K562 (cell line): ENCODE data around the gene JPH3. TPM values are rescaled to one million over a fixed set of nuclear protein-coding genes. Genes with fewer than 3 reads are reported as not detected.

Experiments used
- ATAC-seq: fragments of 200-7000 bp; cut with Tn5 transposase; 3 replicates; pipeline ENCODE4 v1.9.1; 2020; ENCODE audit warnings: moderate library complexity
- BruUV-seq: library from RNA; stranded (reverse); fragments of 400-500 nt; replicated peaks from 2 replicates; lab custom pipeline; 2021; lab: Mats Ljungman, UMichigan
- CTCF ChIA-PET: fragments of 300-600 bp; formaldehyde crosslinking; extraction: SDS; loops from one replicate; lab custom pipeline; 2021; ENCODE audit warnings: low intra/inter-chr PET ratio; lab: Yijun Ruan, JAX
- POLR2A ChIA-PET: fragments of 300-600, 350-650 bp; sonication (Branson Sonifier 250); formaldehyde crosslinking; extraction: SDS; loops from one replicate; lab custom pipeline; 2021; ENCODE audit warnings: antibody characterized with exemption, inconsistent platforms; lab: Yijun Ruan, JAX
- DNase-seq, 4 experiments: peaks; one replicate each; pipeline versions ENCODE4 v3.0.0 to v3.0.0-alpha.2; 2011 to 2018; ENCODE audit warnings: low spot score in 3 of 4, mixed read lengths in 3 of 4; ENCODE audit errors: extremely low read depth in 1 of 4
- FAIRE-seq: peaks from 2 replicates; lab custom pipeline; 2011; peaks lifted over from hg19 to GRCh38; lab: Jason Lieb, UNC
- H2AFZ ChIP-seq: 2 replicates; pipeline ENCODE4 v1.6.0; 2011; ENCODE audit warnings: low read depth, low read length, control low read depth, inconsistent platforms
- H3K27ac ChIP-seq: fragments of 200-600 bp; 3 replicates; pipeline ENCODE4 v1.8.0; 2011; ENCODE audit warnings: low read depth, mild to moderate bottlenecking, control low read depth, inconsistent platforms, low read length, moderate library complexity, mixed read lengths; ENCODE audit errors: extremely low read depth
- H3K27me3 ChIP-seq, 2 experiments: fragments of 300-600 bp in 1 of 2; 2 replicates in 1 of 2; 3 replicates in 1 of 2; pipeline versions ENCODE4 v1.6.0 to v1.8.0; 2011; ENCODE audit warnings: inconsistent platforms in 2 of 2, low read length in 2 of 2, mild to moderate bottlenecking in 1 of 2, mixed read lengths in 1 of 2, moderate library complexity in 1 of 2; ENCODE audit not compliant: control insufficient read depth in 2 of 2, insufficient read depth in 2 of 2
- H3K36me3 ChIP-seq: fragments of 300-600 bp; 3 replicates; pipeline ENCODE4 v1.8.0; 2011; ENCODE audit warnings: mild to moderate bottlenecking, low read length, inconsistent platforms; ENCODE audit not compliant: control insufficient read depth, insufficient read depth
- H3K4me1 ChIP-seq, 2 experiments: fragments of 200-600 bp in 1 of 2; replicated peaks in 1 of 2; 2 replicates in 1 of 2; 3 replicates in 1 of 2; pipeline versions ENCODE4 v1.5.1 to v1.8.0; 2011; ENCODE audit warnings: inconsistent platforms in 2 of 2, low read length in 2 of 2, mild to moderate bottlenecking in 1 of 2, mixed read lengths in 1 of 2, moderate library complexity in 1 of 2; ENCODE audit not compliant: control insufficient read depth in 2 of 2, insufficient read depth in 2 of 2
- H3K4me2 ChIP-seq: 2 replicates; pipeline ENCODE4 v1.6.1; 2011; ENCODE audit warnings: low read length, control low read depth, inconsistent platforms, mixed read lengths; ENCODE audit not compliant: insufficient read depth
- H3K4me3 ChIP-seq: fragments of 200-600 bp; sonication (generic), shearing (Covaris generic); 2 replicates; pipeline ENCODE4 v1.5.1; 2016; ENCODE audit warnings: control low read depth, inconsistent platforms
- H3K79me2 ChIP-seq: fragments of 200-600 bp; 3 replicates; pipeline ENCODE4 v1.8.0; 2011; ENCODE audit warnings: low read length, inconsistent platforms; ENCODE audit not compliant: control insufficient read depth, insufficient read depth
- H3K9ac ChIP-seq, 2 experiments: 2 replicates each; pipeline versions ENCODE4 v1.6.0 to v1.6.1; 2011; ENCODE audit warnings: low read depth in 2 of 2, low read length in 2 of 2, control low read depth in 1 of 2, inconsistent platforms in 1 of 2, mild to moderate bottlenecking in 1 of 2, mixed read lengths in 1 of 2; ENCODE audit not compliant: insufficient read depth in 1 of 2
- H3K9me1 ChIP-seq: one replicate; pipeline ENCODE4 v1.6.0; 2011; ENCODE audit warnings: inconsistent platforms, mild to moderate bottlenecking, low read length, moderate library complexity; ENCODE audit not compliant: control insufficient read depth, insufficient read depth
- H3K9me3 ChIP-seq: replicated peaks from 2 replicates; pipeline ENCODE4 v1.5.1; 2011; ENCODE audit warnings: low read depth, low read length, inconsistent platforms; ENCODE audit not compliant: control insufficient read depth, insufficient read depth
- H4K20me1 ChIP-seq: replicated peaks from 2 replicates; pipeline ENCODE4 v1.6.1; 2011; ENCODE audit warnings: low read length, inconsistent platforms, mixed read lengths; ENCODE audit not compliant: control insufficient read depth, insufficient read depth
- EHMT2 ChIP-seq: fragments of 450-650 bp; IDR thresholded peaks from 2 replicates; pipeline ENCODE4 v1.6.1; 2018; ENCODE audit warnings: antibody characterized with exemption
- HSF4 ChIP-seq: fragments of 250-450 bp; sonication (Bioruptor Pico); IDR thresholded peaks from 2 replicates; pipeline ENCODE4 v2.1.2; 2022; ENCODE audit warnings: mild to moderate bottlenecking, moderate library complexity, borderline replicate concordance
- MAFK ChIP-seq: IDR thresholded peaks from 2 replicates; pipeline ENCODE4 v1.6.1; 2011; ENCODE audit warnings: low read length, improper control_type of control experiment
- THRAP3 ChIP-seq: fragments of 450-650 bp; IDR thresholded peaks from 2 replicates; pipeline ENCODE4 v1.6.1; 2016; ENCODE audit warnings: mild to moderate bottlenecking, inconsistent platforms, borderline replicate concordance
- U2AF2 ChIP-seq: fragments of 200-400 bp; formaldehyde crosslinking; optimal IDR thresholded peaks from 2 replicates; pipeline ENCODE3; 2017; ENCODE audit warnings: low read depth, mild to moderate bottlenecking, low read length
- ZNF57 ChIP-seq: fragments of 450-650 bp; formaldehyde crosslinking; IDR thresholded peaks from 2 replicates; pipeline ENCODE4 v1.4.0; 2020; ENCODE audit warnings: mild to moderate bottlenecking, moderate library complexity
- ZNF778 ChIP-seq: fragments of 450-650 bp; formaldehyde crosslinking; IDR thresholded peaks from 2 replicates; pipeline ENCODE4 v1.4.0; 2020; ENCODE audit warnings: mild to moderate bottlenecking, moderate library complexity
- WGBS: fragments of 100-300 bp; shearing (Covaris generic); methylation state at CpG from one replicate; pipeline ENCODE4 v1.1.6; 2016; ENCODE audit warnings: low coverage, mixed read lengths; ENCODE audit not compliant: insufficient coverage; ENCODE audit errors: missing lambda C conversion rate; 5-methylcytosine and 5-hydroxymethylcytosine counted together
- in situ Hi-C: fragments of 300-500 bp; cut with MboI; formaldehyde crosslinking; loops from 4 replicates; pipeline ENCODE4 v1.15.0; 2018; ENCODE audit warnings: inconsistent platforms, mixed read lengths
- intact Hi-C: fragments of 100-400 bp; cut with micrococcal nuclease; formaldehyde crosslinking; loops from 2 replicates; pipeline ENCODE4 v1.14.2; 2022
- polyA plus RNA-seq, 8 experiments: library from polyadenylated mRNA; depleted of rRNA in 4 of 8; stranded (reverse) in 5 of 8; unstranded in 3 of 8; fragments of >200 nt; fragmentation: Nextera tagmentation in 2 of 8; fragmentation: Illumina TruSeq in 1 of 8; extraction: Ambion mirVana in 2 of 8; extraction: Trizol in 1 of 8; gene quantifications; 2 replicates each; pipeline versions ENCODE4 v1.2.1 to v1.2.3, GENCODE V29; 2011 to 2014; ENCODE audit warnings: inconsistent platforms in 1 of 8, missing spikeins in 1 of 8
- total RNA-seq, 7 experiments: library from RNA; depleted of rRNA in 6 of 7; stranded (reverse); fragments of >200 nt in 6 of 7; fragmentation: Illumina TruSeq in 2 of 7; extraction: Trizol in 2 of 7; gene quantifications; 2 replicates each; pipeline versions ENCODE4 v1.2.1 to v1.2.3, GENCODE V29; 2011 to 2021; ENCODE audit warnings: low replicate concordance in 1 of 7
- TF ChIP-seq, protein P1 (sequence below): sonication (generic); formaldehyde crosslinking; IDR thresholded peaks from 2 replicates; pipeline ENCODE4 v1.8.0; 2022; ENCODE audit warnings: mild to moderate bottlenecking, missing genetic modification reagents
- TF ChIP-seq, protein P2 (sequence below), 2 experiments: fragments of 450-650 bp in 1 of 2; sonication (generic) in 1 of 2; formaldehyde crosslinking; conservative IDR thresholded peaks; 2 replicates each; pipeline versions ENCODE4 v1.4.0 to v1.8.1; 2020 to 2022; ENCODE audit warnings: mild to moderate bottlenecking in 1 of 2, missing genetic modification reagents in 1 of 2

The JPH3 gene
- total and polyA plus RNA-seq, 9 of the 15 experiments (the other 6 are each of a cell fraction or from before 2014, with no cell fraction given) = 0.01 TPM; not detected in 8

DNA sequence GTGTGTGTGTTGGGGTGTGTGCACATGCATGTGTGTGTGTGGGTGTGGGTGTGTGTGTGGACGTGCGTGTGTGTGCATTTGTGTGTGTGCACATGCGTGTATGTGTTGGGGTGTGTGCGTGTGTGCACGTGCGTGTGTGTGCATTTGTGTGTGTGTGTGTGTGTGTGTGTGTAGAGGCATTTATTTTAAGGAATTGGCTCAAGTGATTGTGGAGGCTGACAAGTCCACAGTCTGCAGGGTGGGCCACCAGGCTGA is 37.9 kb upstream of the JPH3 start:
- in situ Hi-C loops = no loop called here
- Histone ChIP-seq H3K9ac (no peak overlapping the region), H3K4me2 (no peak overlapping the region), H3K9me3 (no peaks in the 10 kb centered on the region; the same call in 1 of the 2 replicates), H3K27me3 (peaks cover 19 to 59% of the 10 kb centered on the region in 2 experiments; a peak in 4 of 5 replicates), H4K20me1 (0 out of 2 replicates have a peak, but pooled peaks cover 4% of the 10 kb centered on the region), H3K9me1 (no peaks in the 10 kb centered on the region), H3K36me3 (no peaks in the 10 kb centered on the region), H2AFZ (no peak overlapping the region), H3K4me3 (no peak overlapping the region), H3K4me1 (peaks cover 4 to 27% of the 10 kb centered on the region in 2 experiments; a peak in 4 of 5 replicates), H3K27ac (no peak overlapping the region), H3K79me2 (no peaks in the 10 kb centered on the region)
- POLR2A ChIA-PET = interaction anchor here (0.6 kb wide), 1 partner anchor 931 kb away, joined by 3 read pairs; no protein-coding TSS in a partner anchor
- no peak for ATAC-seq
- TF ChIP-seq ZNF778 (CRISPR knock-in tag) = no peak
- TF ChIP-seq EHMT2 = no peak
- TF ChIP-seq, protein P1, sequence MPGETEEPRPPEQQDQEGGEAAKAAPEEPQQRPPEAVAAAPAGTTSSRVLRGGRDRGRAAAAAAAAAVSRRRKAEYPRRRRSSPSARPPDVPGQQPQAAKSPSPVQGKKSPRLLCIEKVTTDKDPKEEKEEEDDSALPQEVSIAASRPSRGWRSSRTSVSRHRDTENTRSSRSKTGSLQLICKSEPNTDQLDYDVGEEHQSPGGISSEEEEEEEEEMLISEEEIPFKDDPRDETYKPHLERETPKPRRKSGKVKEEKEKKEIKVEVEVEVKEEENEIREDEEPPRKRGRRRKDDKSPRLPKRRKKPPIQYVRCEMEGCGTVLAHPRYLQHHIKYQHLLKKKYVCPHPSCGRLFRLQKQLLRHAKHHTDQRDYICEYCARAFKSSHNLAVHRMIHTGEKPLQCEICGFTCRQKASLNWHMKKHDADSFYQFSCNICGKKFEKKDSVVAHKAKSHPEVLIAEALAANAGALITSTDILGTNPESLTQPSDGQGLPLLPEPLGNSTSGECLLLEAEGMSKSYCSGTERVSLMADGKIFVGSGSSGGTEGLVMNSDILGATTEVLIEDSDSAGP (CRISPR knock-in tag) = no peak
- no peak for TF ChIP-seq THRAP3
- TF ChIP-seq ZNF57 (CRISPR knock-in tag) = no peak
- no peak for TF ChIP-seq HSF4 (CRISPR knock-in tag)
- TF ChIP-seq, protein P2, sequence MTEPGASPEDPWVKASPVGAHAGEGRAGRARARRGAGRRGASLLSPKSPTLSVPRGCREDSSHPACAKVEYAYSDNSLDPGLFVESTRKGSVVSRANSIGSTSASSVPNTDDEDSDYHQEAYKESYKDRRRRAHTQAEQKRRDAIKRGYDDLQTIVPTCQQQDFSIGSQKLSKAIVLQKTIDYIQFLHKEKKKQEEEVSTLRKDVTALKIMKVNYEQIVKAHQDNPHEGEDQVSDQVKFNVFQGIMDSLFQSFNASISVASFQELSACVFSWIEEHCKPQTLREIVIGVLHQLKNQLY (CRISPR knock-in tag; conservative IDR thresholded peaks at IDR 0.05) = no peak
- TF ChIP-seq U2AF2 = no peak
- TF ChIP-seq MAFK = no peak
- no peak for FAIRE-seq
- CTCF ChIA-PET = no interaction called here
- WGBS = 40% methylated on average over 6 of the region's 6 CpGs
- DNase-seq = no peak
- intact Hi-C loops = loop anchor here (10.0 kb wide), 1 partner anchor 150 kb away; no protein-coding TSS in a partner anchor
- no TSS peak for BruUV-seq
